ENCODE results near the gene JUNB.
A peak's percentile ranks its signal among the peaks of the same experiment; 100 is the strongest.
"Not testable (repeated sequence)": the region's sequence is repeated elsewhere in the genome, so short reads cannot be mapped to it uniquely, and the experiment has no call there.

Gene JUNB

GRCh38 chr19:12804051-12804450 is 12.8 kb downstream of the JUNB start:
- DNase-seq (ENCODE audit: low read depth in 2 of 2): no peak

DNA sequence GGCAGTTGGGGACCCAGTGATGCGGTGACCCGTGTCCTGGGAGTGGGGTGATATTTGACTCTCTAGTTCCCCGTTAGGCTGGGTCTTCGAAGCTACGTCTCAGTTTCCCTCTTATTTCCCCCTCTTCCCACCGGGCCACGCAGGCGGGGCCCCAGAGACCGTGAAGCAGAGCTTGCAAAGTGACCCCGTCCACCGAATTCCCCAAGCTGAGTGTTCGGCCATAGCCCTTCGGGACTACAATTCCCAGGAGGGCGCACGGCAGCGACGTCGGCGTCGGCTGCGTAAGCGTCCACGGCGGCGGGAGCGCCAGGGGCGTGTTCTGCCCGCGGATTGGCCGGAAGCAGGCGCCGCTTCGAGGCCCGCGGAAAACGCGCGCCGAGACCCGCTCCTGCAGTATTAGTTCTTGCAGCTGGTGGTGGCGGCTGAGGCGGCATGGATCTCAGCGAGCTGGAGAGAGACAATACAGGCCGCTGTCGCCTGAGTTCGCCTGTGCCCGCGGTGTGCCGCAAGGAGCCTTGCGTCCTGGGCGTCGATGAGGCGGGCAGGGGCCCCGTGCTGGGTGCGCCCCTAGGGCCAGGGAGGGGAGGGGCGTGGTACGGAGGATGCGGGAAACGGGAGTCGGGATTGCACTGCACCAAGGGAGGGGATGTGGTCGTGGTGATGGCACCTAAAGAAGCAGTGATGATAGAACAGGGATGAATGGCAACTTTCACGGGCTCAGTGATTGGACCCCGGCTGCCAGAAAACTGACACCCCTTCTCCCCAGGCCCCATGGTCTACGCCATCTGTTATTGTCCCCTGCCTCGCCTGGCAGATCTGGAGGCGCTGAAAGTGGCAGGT is 15.2 kb downstream of the JUNB start, which contains the start of gene RNASEH2A:
Gene RNASEH2A (plus strand): TSS at position 343 of the 840 bp plus-strand sequence. CDS start 90 bp downstream, at position 433.
- peak; percentile 78 to 84 for DNase-seq (ENCODE audit: low read depth in 2 of 2)

- DNase-seq (ENCODE audit: low read depth in 2 of 2): no peak
Observed at GRCh38 chr19:12815088-12815487, 23.8 kb downstream of the JUNB start.

GRCh38 chr19:12817188-12817587 is 25.9 kb downstream of the JUNB start:
- not testable (repeated sequence) for DNase-seq (ENCODE audit: low read depth in 2 of 2)

- not testable (repeated sequence) for DNase-seq (ENCODE audit: low read depth in 2 of 2)
Observed at GRCh38 chr19:12817810-12818209, 26.5 kb downstream of the JUNB start.

DNA sequence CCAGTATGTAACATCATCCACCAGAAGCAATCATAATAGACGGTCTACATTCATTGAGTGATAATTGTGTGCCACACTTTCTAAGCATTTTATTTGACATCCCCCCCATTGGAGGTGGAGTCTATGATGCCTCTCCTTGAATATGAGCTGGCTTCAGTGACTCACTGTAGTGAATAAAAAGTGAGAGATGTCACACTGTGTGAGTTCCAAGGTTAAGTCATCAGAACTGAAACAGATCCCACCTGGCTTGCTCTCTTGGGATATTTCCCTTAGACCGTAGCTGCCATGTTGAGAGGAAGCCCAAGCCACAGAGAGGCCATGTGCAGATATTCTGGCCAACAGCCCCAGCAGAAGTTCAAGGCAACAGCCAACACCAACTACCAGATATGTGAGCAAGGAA is 30.5 kb downstream of the JUNB start:
- DNase-seq (ENCODE audit: low read depth in 2 of 2): no peak

GRCh38 chr19:12825254-12826131 is 34.2 kb downstream of the JUNB start:
- DNase-seq (ENCODE audit: low read depth in 2 of 2): no peak

- DNase-seq (ENCODE audit: low read depth in 2 of 2): no peak
Observed at GRCh38 chr19:12828494-12828893, 37.2 kb downstream of the JUNB start.

- no peak for DNase-seq (ENCODE audit: low read depth in 2 of 2)
Observed at GRCh38 chr19:12833418-12833737, 42.1 kb downstream of the JUNB start.

DNA sequence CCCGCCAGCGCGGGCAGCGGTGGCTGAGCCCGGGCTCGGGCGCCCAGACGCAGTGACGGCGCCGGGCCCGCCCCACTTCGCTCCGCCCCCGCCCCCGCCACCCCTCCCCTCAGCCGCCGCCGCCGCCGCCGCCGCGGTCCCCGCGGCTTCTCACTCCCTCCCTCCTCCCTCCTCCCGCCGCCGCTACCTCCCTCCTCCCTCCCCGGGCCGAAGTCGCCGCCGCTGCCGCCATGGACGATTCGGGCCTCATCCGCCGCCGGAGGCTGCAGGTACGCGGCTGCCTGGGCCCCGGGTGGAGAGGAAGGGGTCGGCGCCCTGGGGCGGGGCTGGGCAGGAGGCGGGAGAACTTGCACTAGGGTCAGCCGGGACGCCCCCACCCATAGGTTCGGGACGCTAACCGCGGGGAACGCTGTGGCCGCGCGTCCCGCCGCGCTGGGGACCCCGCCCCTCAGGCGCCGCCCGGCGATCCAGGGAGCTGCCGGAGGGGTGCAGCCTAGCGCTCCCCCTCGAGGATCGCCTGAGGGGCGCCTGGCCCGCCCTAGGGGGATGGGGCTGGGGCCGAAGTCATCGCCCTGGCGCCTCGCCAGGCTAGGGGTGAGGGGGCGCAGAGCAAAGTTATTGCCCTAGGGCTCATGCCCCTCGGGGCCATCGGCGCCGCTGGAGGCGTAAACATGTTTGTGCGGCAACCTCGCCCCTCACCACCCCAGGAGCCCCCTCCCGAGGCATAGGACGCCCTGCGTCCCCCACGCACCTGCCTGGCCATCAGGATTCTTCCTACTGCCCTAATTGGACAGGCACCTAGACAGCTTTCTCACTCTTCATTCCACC is 42.7 kb downstream of the JUNB start:
- no peak for DNase-seq (ENCODE audit: low read depth in 2 of 2)

GRCh38 chr19:12834566-12834943 is 43.3 kb downstream of the JUNB start, which contains the start of gene RTBDN:
TSS of gene RTBDN (minus strand) at chr19:12834579. CDS start at chr19:12829979, 4,600 bp downstream.
- no peak for DNase-seq (ENCODE audit: low read depth in 2 of 2)

DNA sequence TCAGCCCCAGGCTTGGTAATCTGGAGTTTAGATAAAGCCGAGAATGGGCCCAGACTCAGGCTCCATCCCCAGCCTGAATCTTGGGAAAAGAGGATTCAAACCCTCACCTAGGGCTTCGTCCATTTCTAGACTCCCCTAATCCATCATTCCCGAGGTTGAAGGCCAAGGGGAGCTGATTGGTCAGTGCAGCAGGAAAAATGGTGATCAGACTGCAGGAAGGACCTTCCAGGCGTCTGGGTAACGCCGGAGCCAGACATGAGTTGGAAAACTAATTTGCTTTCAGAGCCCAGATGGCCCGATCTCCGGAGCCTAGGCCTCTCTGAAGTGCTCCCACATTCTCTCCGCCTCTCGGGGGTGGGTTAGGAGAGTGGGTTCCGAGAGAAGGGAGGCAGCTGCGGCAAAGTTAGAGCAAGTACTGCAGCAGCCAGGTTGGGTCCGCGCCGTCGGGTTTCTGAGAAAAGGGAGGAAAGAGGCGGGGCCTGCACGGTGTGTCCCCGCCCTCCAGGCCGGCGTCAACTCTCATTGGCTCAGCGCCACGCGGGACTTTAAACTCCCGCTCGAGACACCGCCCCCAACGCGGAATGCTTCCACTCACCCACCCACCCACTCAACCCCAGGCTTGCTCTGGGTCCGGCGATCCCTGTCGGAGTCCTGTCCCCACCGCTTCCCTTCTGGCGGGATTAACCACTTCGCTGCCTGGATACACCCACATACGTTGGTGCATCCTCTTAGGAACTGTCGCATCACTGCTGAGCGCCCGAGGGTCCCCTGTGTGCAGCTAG is 43.9 kb downstream of the JUNB start:
- no peak for DNase-seq (ENCODE audit: low read depth in 2 of 2)

- no peak for DNase-seq (ENCODE audit: low read depth in 2 of 2)
Observed at GRCh38 chr19:12836529-12836863, 45.2 kb downstream of the JUNB start.

GRCh38 chr19:12837225-12837624 is 45.9 kb downstream of the JUNB start:
- DNase-seq (ENCODE audit: low read depth in 2 of 2): no peak

DNA sequence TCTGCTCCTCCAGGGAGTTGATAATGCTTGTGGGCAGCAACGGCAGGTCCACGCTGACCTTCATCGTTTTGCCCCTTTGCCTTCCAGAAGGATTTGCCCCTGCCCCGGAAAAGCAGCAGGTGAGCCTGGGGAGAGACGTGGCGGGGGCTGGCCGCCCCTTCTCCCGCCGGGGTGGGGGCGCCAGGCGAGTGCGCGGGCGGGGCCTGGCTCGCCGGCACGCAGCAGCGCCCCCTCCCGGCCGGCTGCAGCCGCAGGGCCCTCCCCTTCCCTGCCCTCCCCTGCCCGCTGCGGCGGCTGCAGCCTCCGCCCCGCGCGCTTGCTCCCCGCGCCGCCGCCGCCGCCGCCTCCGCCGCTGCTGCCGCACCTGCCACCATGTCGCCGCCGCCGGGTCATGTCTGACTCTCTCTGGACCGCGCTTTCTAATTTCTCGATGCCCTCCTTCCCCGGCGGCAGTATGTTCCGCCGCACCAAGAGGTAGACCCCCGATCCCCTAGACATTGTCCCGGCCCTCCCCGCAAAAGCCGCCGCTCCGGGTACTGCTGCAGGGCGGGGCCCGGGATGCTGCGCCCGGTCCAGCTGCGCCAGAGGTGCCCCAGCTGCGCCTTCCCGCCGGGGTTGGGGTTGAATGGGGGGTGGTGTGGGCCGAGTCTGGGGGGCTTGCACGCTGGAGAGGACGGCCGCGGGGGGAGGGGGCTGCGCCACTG is 47.0 kb downstream of the JUNB start, which contains the start of gene MAST1:
Gene MAST1 (plus strand): TSS at position 334 of the 704 bp plus-strand sequence. CDS start 58 bp downstream, at position 392.
- DNase-seq (ENCODE audit: low read depth in 2 of 2): no peak

DNA sequence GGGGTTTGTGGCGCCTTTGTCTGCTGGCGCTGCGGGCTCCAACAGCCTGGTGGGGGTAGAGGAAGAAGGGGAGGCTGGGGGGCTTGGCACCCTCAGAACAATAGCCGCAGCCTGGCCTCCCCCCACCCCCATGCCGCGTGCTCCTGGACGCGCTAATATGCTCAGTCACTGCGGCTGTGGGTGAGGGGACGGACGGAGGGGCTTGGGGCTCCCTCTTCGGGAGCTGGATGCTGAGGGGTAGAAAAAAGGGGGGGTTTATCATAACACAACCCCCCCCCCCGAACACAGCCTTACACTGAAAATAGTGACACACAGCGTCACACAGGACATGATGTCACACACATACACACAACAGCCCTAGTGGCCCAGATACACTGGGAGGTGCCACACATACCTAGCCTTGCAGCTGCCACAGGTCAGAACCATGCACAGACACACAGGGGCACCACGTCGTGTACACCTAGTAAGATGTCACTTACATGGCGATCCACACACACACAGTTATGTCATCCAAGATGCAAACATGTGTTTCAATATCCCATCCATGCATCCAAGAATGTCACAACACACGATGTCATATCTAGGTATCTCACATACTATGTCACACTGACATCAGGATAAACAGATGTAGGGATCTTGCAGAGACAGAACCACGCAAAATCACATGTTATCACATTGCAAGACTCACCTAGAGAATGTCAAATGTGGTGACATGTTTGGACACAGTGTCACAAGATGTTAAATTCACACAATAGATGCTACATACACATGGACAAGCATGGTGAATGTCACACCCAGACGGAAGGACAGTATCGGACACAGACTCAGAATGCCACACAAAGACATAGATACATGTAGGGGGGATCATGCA is 47.8 kb downstream of the JUNB start:
- no peak for DNase-seq (ENCODE audit: low read depth in 2 of 2)

DNA sequence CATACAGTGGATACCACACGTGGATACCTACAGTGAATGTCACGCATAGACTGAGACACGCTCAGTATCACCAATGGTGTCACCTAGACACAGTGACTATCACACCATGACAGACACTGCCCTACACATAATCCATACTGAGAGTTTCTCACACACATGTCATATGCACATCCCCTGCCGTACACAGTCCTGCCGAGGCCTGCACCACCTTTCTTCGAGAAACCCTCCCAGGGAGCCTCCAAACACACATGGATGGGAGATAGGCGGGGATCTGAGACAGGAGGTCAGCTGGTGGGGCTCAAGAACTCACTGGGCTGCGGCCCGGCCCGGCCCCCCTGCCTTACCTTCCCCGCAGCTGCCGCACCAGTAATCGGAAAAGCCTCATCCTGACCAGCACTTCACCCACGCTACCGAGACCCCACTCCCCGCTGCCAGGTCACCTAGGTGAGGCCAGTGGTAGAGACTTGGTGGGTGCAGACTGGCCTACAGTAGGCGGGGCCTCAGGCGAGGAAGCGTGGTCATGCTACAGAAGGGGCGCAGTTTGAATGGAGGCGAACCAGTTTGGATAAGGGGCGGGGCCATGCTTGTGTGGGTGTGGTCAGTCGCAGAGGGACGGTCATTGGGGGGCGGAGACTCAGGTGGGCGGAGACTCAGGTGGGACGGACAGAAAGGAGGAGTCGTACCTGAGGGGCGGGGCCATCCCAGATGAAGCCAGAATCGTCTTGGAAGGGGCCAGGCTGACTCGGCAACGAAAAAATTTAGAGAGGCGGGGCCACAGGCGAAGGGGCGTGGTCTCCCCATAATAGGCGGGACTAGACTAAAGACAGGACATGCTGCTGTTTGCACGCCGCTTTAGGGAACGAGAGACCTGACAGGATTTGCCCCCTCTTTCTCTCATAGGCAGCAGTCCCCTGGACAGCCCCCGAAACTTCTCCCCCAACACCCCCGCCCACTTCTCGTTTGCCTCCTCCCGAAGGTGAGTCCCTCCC is 49.1 kb downstream of the JUNB start:
- peak in 1 of 2 donors; percentile 50 for DNase-seq (ENCODE audit: low read depth in 2 of 2)

GRCh38 chr19:12841094-12841493 is 49.8 kb downstream of the JUNB start:
- DNase-seq (ENCODE audit: low read depth in 2 of 2): no peak

Measured in activated CD4-positive, alpha-beta T cell treated with anti-CD3 and anti-CD28 coated beads for 24 hours (primary cell).